ENCODE results near the gene PTMA.

DNA sequence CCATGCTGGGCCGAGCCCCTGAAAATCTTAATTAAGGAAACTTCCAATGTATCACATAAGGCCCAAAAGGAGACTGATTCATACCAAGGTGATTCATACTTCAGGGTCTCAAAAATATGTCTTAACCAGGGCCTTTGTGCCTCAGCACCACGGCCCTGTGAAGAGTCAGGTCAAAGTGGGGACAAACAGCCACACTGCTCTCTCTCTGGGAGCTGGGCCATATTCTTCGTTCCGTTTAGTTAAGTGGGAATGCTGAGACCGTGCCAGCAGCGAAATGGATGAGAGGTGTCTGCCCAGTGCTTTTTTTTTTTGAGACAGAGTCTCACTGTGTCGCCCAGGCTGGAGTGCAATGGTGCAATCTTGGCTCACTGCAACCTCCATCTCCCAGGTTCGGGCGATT lies 9.3 kb upstream of the PTMA start:
- no peak for TF ChIP-seq EP300 (IDR thresholded peaks at IDR 0.05; ENCODE audit: borderline replicate concordance in 1 of 2, low read depth in 1 of 2, low read length in 1 of 2)
- TF ChIP-seq, protein P1, sequence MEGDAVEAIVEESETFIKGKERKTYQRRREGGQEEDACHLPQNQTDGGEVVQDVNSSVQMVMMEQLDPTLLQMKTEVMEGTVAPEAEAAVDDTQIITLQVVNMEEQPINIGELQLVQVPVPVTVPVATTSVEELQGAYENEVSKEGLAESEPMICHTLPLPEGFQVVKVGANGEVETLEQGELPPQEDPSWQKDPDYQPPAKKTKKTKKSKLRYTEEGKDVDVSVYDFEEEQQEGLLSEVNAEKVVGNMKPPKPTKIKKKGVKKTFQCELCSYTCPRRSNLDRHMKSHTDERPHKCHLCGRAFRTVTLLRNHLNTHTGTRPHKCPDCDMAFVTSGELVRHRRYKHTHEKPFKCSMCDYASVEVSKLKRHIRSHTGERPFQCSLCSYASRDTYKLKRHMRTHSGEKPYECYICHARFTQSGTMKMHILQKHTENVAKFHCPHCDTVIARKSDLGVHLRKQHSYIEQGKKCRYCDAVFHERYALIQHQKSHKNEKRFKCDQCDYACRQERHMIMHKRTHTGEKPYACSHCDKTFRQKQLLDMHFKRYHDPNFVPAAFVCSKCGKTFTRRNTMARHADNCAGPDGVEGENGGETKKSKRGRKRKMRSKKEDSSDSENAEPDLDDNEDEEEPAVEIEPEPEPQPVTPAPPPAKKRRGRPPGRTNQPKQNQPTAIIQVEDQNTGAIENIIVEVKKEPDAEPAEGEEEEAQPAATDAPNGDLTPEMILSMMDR (IDR thresholded peaks at IDR 0.05), result no peak

Data from SK-N-SH (cell line).